SJCRH30 (cell line): ENCODE measurements around the gene LBH. TPM values are rescaled to one million over a fixed set of nuclear protein-coding genes. Genes with fewer than 3 reads are reported as not detected.

ENCODE experiments used
- DNase-seq, 2 experiments: peaks; one replicate each; pipeline ENCODE4 v3.0.0-alpha.2; 2015 to 2020
- H3K27ac ChIP-seq: fragments of 250-450 bp; sonication (Bioruptor Pico); 2 replicates; pipeline ENCODE4 v1.5.1; 2020; ENCODE audit warnings: mild to moderate bottlenecking, moderate library complexity
- H3K27me3 ChIP-seq: fragments of 250-450 bp; sonication (Bioruptor Pico); 2 replicates; pipeline ENCODE4 v1.5.1; 2020; ENCODE audit warnings: mild to moderate bottlenecking, moderate library complexity
- H3K36me3 ChIP-seq: fragments of 250-450 bp; sonication (Bioruptor Pico); 2 replicates; pipeline ENCODE4 v1.5.1; 2020; ENCODE audit warnings: mild to moderate bottlenecking, moderate library complexity
- H3K4me1 ChIP-seq: fragments of 250-450 bp; sonication (Bioruptor Pico); 2 replicates; pipeline ENCODE4 v1.5.1; 2020; ENCODE audit warnings: mild to moderate bottlenecking, moderate library complexity
- H3K4me3 ChIP-seq: fragments of 250-450 bp; sonication (Bioruptor Pico); 2 replicates; pipeline ENCODE4 v1.5.1; 2020; ENCODE audit warnings: mild to moderate bottlenecking, moderate library complexity
- H3K9me3 ChIP-seq: fragments of 250-450 bp; sonication (Bioruptor Pico); replicated peaks from 2 replicates; pipeline ENCODE4 v1.5.1; 2020; ENCODE audit warnings: mild to moderate bottlenecking, moderate library complexity
- total RNA-seq: library from RNA; depleted of rRNA; stranded (reverse); fragments of >200 nt; shearing (Covaris generic); gene quantifications from 2 replicates; pipeline ENCODE4 v1.2.3, GENCODE V29; 2014; rRNA removed

Gene LBH
- total RNA-seq = 140 and 158 TPM in 2 replicates

DNA sequence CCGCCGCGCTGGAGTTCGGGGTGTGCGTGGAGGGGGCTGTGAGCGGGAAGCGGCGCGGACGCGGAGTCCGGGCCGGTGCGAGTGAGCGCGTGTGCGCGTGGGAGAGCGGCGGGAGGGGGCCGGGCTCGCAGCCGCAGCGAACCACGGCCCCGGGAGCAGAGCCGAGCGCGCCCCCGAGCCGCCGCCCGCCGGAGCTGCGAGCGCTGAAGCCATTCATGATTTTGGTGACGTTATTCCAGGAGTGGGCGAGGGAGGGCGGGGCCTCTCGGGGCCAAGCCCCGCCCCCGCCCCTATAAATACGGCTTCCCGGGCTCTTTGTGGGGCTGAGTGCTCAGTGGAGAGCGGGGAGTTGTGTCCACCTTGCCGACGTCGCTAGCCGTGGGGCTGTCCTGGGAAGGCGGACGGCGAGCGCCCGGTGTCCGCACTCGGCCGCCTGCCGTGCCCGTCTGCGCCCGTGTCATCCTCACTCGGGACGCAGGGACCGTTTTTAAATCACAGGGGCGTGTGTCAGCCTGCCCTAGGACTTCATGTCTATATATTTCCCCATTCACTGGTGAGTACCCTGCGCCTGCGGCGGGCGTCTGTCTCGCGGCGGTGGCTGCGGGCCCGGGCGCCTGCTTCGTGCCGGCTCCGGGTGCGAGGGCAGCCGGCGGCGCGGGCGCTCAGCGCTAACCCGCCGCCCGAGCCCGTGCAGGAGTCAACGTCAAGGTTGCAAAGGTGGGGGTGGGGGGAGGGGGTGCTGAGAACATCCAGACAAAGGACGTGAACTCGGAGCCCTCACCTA is at the start of gene LBH:
Gene LBH, plus strand, starts transcription at position 323 of the 784 bp plus-strand sequence. Its CDS starts 205 bp downstream, at position 528.
- peaks cover 10% of the 10 kb centered on the region for H3K4me1 ChIP-seq
- no peaks in the 10 kb centered on the region for H3K9me3 ChIP-seq
- peaks cover 21% of the 10 kb centered on the region for H3K36me3 ChIP-seq
- H3K27me3 ChIP-seq = no peaks in the 10 kb centered on the region
- H3K4me3 ChIP-seq = peak within 1 kb of the TSS; percentile 86
- H3K27ac ChIP-seq = peak within 1 kb of the TSS; percentile 85
- DNase-seq = peak; percentile 91 to 98

DNA sequence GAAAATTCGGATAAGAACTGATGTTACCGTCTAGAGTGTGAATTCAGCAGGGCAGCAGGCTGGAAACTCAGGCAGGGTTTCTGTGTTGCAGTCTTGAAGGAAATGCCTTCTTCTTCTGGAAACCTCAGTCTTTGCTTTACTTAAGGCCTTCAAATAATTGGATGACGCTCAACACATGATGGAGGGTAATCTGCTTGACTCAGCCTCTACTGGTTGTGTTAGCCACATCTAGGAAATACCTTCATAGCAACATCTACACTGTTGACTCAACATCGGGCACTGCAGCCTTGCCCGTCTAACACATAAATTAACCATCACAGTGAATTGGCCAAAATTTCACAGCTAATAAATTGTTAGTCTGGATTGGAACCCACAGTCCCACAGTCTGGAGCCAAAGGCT is 47.3 kb upstream of the LBH start:
- H3K27me3 ChIP-seq = peaks cover 3% of the 10 kb centered on the region; the same call in 1 of the 2 replicates

GRCh38 chr2:30185178-30185577 is 46.2 kb upstream of the LBH start:
- Histone ChIP-seq H3K4me1 (no peaks in the 10 kb centered on the region), H3K36me3 (no peaks in the 10 kb centered on the region), H3K9me3 (0 out of 2 replicates have a peak, but pooled peaks cover 2% of the 10 kb centered on the region), H3K4me3 (no peak overlapping the region), H3K27ac (no peak overlapping the region), H3K27me3 (peaks cover 3% of the 10 kb centered on the region; the same call in 1 of the 2 replicates)
- no peak for DNase-seq

More for the DNA sequence above, 47.3 kb upstream of the LBH start:
- 0 out of 2 replicates have a peak, but pooled peaks cover 2% of the 10 kb centered on the region for H3K9me3 ChIP-seq
- no peak overlapping the region for H3K4me3 ChIP-seq
- no peak overlapping the region for H3K27ac ChIP-seq
- no peak for DNase-seq
- H3K4me1 ChIP-seq = peaks cover under 1% of the 10 kb centered on the region; the same call in 1 of the 2 replicates
- no peaks in the 10 kb centered on the region for H3K36me3 ChIP-seq

DNA sequence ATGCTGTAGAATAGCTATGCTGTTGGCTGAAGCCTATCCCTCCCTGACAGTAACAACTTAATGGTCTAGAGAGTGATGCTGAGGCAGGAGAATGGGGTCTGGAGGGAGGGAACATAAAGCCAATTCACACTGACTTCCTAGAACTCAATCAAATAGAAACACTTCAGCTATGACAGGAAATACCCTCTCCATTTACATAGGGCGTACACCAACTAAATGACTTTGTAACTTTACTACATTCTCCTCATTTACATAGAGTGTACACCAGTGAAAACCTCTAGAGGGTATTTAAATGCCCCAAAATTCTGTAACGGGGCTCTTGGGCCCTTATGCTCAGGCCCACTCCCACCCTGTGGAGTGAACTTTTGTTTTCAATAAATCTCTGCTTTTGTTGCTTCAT is 43.0 kb upstream of the LBH start:
- Histone ChIP-seq H3K27ac (no peak overlapping the region), H3K36me3 (no peaks in the 10 kb centered on the region), H3K4me1 (no peaks in the 10 kb centered on the region), H3K9me3 (0 out of 2 replicates have a peak, but pooled peaks cover 2% of the 10 kb centered on the region), H3K4me3 (no peak overlapping the region), H3K27me3 (no peaks in the 10 kb centered on the region)
- DNase-seq = no peak

GRCh38 chr2:30190637-30191036 is 40.7 kb upstream of the LBH start:
- Histone ChIP-seq H3K27ac (no peak overlapping the region), H3K36me3 (no peaks in the 10 kb centered on the region), H3K4me3 (no peak overlapping the region), H3K27me3 (no peaks in the 10 kb centered on the region), H3K4me1 (no peaks in the 10 kb centered on the region), H3K9me3 (0 out of 2 replicates have a peak, but pooled peaks cover 2% of the 10 kb centered on the region)
- no peak for DNase-seq

- Histone ChIP-seq H3K36me3 (no peaks in the 10 kb centered on the region), H3K9me3 (0 out of 2 replicates have a peak, but pooled peaks cover 2% of the 10 kb centered on the region), H3K27me3 (no peaks in the 10 kb centered on the region), H3K27ac (no peak overlapping the region), H3K4me1 (no peaks in the 10 kb centered on the region), H3K4me3 (no peak overlapping the region)
- no peak for DNase-seq
Measured at GRCh38 chr2:30191107-30191506, 40.2 kb upstream of the LBH start.

DNA sequence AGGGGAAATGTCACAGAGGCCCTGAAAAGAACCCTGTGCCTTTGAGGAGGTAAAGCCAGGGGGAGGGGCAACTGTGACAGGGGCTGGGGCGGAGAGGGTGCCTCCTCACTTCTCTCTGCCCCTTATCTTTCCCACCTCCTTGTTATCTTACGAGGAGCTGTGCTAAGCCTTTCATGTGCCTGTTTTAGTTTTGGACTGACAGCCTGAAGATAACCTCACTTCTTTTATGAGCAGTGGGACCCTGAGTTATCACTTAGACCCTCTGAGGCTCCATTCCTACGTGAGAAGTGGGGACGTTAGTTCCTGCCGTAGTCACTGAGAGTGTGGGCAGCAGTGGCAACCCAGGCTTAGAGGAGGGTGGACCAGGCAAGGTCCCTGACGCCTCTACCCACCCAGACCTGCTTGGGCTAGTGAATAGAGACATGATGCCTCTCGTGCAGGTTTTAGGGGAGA is 39.5 kb upstream of the LBH start:
- Histone ChIP-seq H3K9me3 (0 out of 2 replicates have a peak, but pooled peaks cover 2% of the 10 kb centered on the region), H3K4me3 (no peak overlapping the region), H3K27ac (no peak overlapping the region), H3K4me1 (no peaks in the 10 kb centered on the region), H3K36me3 (no peaks in the 10 kb centered on the region), H3K27me3 (no peaks in the 10 kb centered on the region)
- DNase-seq = no peak

DNA sequence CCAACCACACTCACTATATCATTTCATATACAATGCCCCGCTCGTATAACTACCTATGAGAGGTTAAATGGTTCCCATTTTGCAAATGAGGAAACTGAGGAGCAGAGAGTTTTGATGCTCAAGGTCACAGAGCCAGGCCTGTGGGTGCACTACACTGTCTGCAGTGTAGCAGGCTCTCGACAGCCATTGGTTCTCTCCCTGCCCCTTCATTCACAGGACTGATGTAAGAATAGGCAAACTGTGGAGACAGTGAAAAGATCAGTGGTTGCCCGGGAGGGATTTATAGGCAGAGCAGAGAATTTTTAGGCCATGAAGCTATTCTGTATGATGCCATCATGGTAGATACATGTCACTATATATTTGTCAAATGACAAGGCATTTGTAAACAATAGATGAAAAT is 39.0 kb upstream of the LBH start:
- Histone ChIP-seq H3K9me3 (0 out of 2 replicates have a peak, but pooled peaks cover 2% of the 10 kb centered on the region), H3K27me3 (no peaks in the 10 kb centered on the region), H3K4me3 (no peak overlapping the region), H3K27ac (no peak overlapping the region), H3K36me3 (no peaks in the 10 kb centered on the region), H3K4me1 (no peaks in the 10 kb centered on the region)
- no peak for DNase-seq

GRCh38 chr2:30193104-30193681 is 38.1 kb upstream of the LBH start:
- Histone ChIP-seq H3K27me3 (no peaks in the 10 kb centered on the region), H3K27ac (no peak overlapping the region), H3K4me3 (no peak overlapping the region), H3K36me3 (no peaks in the 10 kb centered on the region), H3K9me3 (0 out of 2 replicates have a peak, but pooled peaks cover 2% of the 10 kb centered on the region), H3K4me1 (no peaks in the 10 kb centered on the region)
- DNase-seq = no peak

DNA sequence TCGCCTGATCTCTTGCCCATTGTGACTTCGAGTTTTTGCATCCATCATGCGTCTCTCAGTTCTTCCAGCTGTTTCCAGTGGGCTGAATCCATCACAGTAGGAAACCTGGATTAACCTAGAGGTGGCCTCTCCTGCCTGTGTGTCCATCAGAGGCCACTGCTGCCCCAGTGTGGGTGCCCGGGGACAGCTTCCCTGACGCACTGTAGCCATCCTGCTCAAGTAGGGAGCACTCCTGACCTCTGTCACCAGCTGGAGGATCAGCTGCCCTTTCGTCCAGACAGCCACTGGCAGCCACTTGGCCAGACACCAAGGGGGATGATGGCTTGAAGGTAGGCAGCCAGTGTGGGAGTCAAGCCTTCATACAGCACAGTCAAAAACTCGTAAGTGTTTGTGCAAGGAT is 36.9 kb upstream of the LBH start:
- DNase-seq = no peak
- no peak overlapping the region for H3K27ac ChIP-seq
- H3K4me1 ChIP-seq = no peaks in the 10 kb centered on the region
- no peaks in the 10 kb centered on the region for H3K36me3 ChIP-seq
- H3K9me3 ChIP-seq = no peaks in the 10 kb centered on the region
- no peaks in the 10 kb centered on the region for H3K27me3 ChIP-seq
- no peak overlapping the region for H3K4me3 ChIP-seq

DNA sequence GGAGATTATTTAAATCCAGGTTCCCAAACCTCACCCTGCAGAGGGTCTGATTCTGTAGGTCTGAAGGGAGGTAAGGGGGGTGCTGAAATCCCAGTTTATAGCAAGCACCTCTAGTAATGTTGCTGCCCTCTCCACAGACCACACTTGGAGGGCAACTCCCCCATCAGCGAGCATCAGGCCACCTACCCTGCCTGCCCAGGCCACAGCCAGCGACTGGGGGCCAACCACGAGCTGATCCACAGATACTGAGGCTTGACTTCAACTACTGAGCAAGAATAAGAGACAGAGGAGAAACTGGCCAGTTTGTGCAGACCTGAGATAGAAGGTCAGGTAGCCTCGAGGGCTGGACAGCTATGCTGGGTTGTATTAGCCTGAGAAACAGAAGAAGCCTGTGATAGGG is 36.3 kb upstream of the LBH start:
- Histone ChIP-seq H3K4me1 (no peaks in the 10 kb centered on the region), H3K27me3 (no peaks in the 10 kb centered on the region), H3K4me3 (no peak overlapping the region), H3K9me3 (no peaks in the 10 kb centered on the region), H3K36me3 (no peaks in the 10 kb centered on the region), H3K27ac (no peak overlapping the region)
- no peak for DNase-seq

DNA sequence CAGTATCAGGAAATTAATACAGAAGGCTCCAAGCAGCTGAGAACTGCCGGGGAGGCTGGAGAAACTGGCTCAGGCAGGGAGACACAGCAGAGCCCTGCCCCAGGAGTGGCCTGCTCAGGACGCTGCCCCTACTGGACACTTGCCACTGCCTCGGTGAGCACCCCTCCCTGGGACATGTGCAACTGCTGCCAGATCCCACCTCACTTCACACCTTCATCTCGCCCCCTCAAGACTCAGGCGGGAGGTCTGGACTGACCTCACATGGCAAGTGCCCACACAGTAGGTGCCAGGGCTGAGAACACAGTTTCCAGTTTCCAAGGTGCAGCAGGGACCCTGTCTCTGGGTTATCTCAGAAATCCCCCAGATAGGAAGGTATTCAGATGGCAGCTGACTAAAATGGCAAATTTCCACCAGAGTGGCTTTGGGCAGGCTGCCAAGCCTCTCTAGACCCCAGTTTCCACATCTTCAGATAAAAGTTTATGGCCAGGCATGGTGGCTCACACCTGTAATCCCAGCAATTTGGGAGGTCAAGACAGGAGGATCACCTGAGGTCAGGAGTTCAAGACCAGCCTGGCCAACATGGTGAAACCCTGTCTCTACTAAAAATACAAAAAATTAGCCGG is 33.7 kb upstream of the LBH start:
- H3K4me1 ChIP-seq = no peaks in the 10 kb centered on the region
- H3K36me3 ChIP-seq = no peaks in the 10 kb centered on the region
- H3K4me3 ChIP-seq = no peak overlapping the region
- no peaks in the 10 kb centered on the region for H3K9me3 ChIP-seq
- H3K27me3 ChIP-seq = peaks cover 2% of the 10 kb centered on the region; the same call in 1 of the 2 replicates
- H3K27ac ChIP-seq = no peak overlapping the region
- no peak for DNase-seq

DNA sequence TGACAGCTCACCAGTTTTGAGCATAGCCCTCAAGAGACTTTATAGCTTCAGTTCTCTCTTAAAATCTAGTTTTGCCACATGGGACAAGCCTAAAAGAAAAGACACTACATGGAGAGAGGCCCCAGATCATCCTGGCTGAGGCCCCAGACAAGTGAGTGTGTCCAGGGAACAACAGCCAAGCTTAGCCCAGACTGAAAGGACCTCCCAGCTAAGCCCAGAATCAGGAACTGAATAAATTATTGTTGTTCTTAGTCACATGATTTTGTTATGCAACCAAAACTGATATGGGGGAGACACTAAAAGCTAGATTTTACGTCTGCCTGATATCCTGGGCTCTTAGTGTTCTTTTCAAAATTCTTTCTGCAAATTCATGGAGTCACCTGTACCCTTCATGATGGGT is 29.3 kb upstream of the LBH start:
- no peaks in the 10 kb centered on the region for H3K9me3 ChIP-seq
- no peak overlapping the region for H3K4me3 ChIP-seq
- no peaks in the 10 kb centered on the region for H3K36me3 ChIP-seq
- no peaks in the 10 kb centered on the region; the same call in 1 of the 2 replicates for H3K4me1 ChIP-seq
- H3K27me3 ChIP-seq = peaks cover 3% of the 10 kb centered on the region; the same call in 1 of the 2 replicates
- DNase-seq = no peak
- H3K27ac ChIP-seq = no peak overlapping the region

- no peaks in the 10 kb centered on the region for H3K36me3 ChIP-seq
- H3K27me3 ChIP-seq = peaks cover 3% of the 10 kb centered on the region; the same call in 1 of the 2 replicates
- H3K4me3 ChIP-seq = no peak overlapping the region
- no peaks in the 10 kb centered on the region; the same call in 1 of the 2 replicates for H3K4me1 ChIP-seq
- no peak for DNase-seq
- H3K9me3 ChIP-seq = no peaks in the 10 kb centered on the region
- no peak overlapping the region for H3K27ac ChIP-seq
Measured at GRCh38 chr2:30203156-30203555, 28.2 kb upstream of the LBH start.

GRCh38 chr2:30204281-30204680 is 27.1 kb upstream of the LBH start:
- Histone ChIP-seq H3K4me3 (no peak overlapping the region), H3K27ac (no peak overlapping the region), H3K4me1 (no peaks in the 10 kb centered on the region; the same call in 1 of the 2 replicates), H3K9me3 (no peaks in the 10 kb centered on the region), H3K27me3 (peaks cover 3% of the 10 kb centered on the region; the same call in 1 of the 2 replicates), H3K36me3 (no peaks in the 10 kb centered on the region)
- no peak for DNase-seq
